Measurements from ENCODE around the gene REEP5.

- TF ChIP-seq, protein P1, sequence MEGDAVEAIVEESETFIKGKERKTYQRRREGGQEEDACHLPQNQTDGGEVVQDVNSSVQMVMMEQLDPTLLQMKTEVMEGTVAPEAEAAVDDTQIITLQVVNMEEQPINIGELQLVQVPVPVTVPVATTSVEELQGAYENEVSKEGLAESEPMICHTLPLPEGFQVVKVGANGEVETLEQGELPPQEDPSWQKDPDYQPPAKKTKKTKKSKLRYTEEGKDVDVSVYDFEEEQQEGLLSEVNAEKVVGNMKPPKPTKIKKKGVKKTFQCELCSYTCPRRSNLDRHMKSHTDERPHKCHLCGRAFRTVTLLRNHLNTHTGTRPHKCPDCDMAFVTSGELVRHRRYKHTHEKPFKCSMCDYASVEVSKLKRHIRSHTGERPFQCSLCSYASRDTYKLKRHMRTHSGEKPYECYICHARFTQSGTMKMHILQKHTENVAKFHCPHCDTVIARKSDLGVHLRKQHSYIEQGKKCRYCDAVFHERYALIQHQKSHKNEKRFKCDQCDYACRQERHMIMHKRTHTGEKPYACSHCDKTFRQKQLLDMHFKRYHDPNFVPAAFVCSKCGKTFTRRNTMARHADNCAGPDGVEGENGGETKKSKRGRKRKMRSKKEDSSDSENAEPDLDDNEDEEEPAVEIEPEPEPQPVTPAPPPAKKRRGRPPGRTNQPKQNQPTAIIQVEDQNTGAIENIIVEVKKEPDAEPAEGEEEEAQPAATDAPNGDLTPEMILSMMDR (optimal IDR thresholded peaks at IDR 0.05 in 1 of 3, IDR thresholded peaks at IDR 0.05 in 1 of 3, conservative IDR thresholded peaks at IDR 0.05 in 1 of 3; ENCODE audit: extremely low read depth in 1 of 3, insufficient read depth in 2 of 3, low read length in 3 of 3), result no peak
- TF ChIP-seq EZH2 (IDR thresholded peaks at IDR 0.05; ENCODE audit: low read length), result no peak
Measured at GRCh38 chr5:112930082-112930344, 8.0 kb upstream of the REEP5 start.

Measured in keratinocyte (primary cell).